T-cell (primary cell): ENCODE results near the gene LTO1. TPM values are rescaled to one million over a fixed set of nuclear protein-coding genes. Genes with fewer than 3 reads are reported as not detected.

ENCODE experiments used
- ATAC-seq, 4 experiments: fragments of 200-7000 bp in 3 of 4; fragments of 150-1000 bp in 1 of 4; cut with Tn5 transposase; replicated peaks in 1 of 4; 1 replicate in 3 of 4; 2 replicates in 1 of 4; pipeline ENCODE4 v1.10.0; 2021; ENCODE audit warnings: moderate library complexity in 3 of 4, mild to moderate bottlenecking in 2 of 4, moderate number of reproducible peaks in 1 of 4
- CTCF ChIA-PET, 2 donors: fragments of 300-600 bp; sonication (Branson Sonifier 250); formaldehyde crosslinking; loops; one replicate each; lab custom pipeline; 2022; ENCODE audit warnings: antibody characterized with exemption in 2 of 2; lab: Charles Lee
- POLR2A ChIA-PET, 2 donors: fragments of 300-600 bp; sonication (Branson Sonifier 250); formaldehyde crosslinking; loops; one replicate each; lab custom pipeline; 2022; ENCODE audit warnings: antibody characterized with exemption in 2 of 2; lab: Charles Lee
- DNase-seq, 35 experiments: peaks; one replicate each; pipeline versions ENCODE4 v3.0.0 to v3.0.0-alpha.2; 2013 to 2023
- H3K27ac ChIP-seq: one replicate; pipeline ENCODE4 v1.5.1; 2013; ENCODE audit warnings: low read length
- H3K27me3 ChIP-seq, 2 experiments: replicated peaks in 1 of 2; 1 replicate in 1 of 2; 2 replicates in 1 of 2; pipeline versions ENCODE4 v1.6.1 to v1.7.0; 2013; ENCODE audit warnings: low read length in 1 of 2, mixed read lengths in 1 of 2; ENCODE audit not compliant: control insufficient read depth in 2 of 2, insufficient read depth in 2 of 2; ENCODE audit errors: extremely low read depth in 1 of 2
- H3K36me3 ChIP-seq, 2 donors: 1 replicate in 1 of 2; 2 replicates in 1 of 2; pipeline versions ENCODE4 v1.6.1 to v1.7.0; 2013; ENCODE audit warnings: low read length in 1 of 2; ENCODE audit not compliant: control insufficient read depth in 2 of 2, insufficient read depth in 1 of 2; ENCODE audit errors: extremely low read depth in 1 of 2
- H3K4me1 ChIP-seq, 2 experiments: 1 replicate in 1 of 2; 2 replicates in 1 of 2; pipeline versions ENCODE4 v1.6.1 to v1.7.0; 2013; ENCODE audit warnings: low read length in 2 of 2, mixed read lengths in 1 of 2; ENCODE audit not compliant: insufficient read depth in 2 of 2, control insufficient read depth in 1 of 2; ENCODE audit errors: extremely low read depth in 1 of 2
- H3K4me3 ChIP-seq, 2 donors: 1 replicate in 1 of 2; 2 replicates in 1 of 2; pipeline versions ENCODE4 v1.5.1 to v1.7.0; 2013; ENCODE audit warnings: mild to moderate bottlenecking in 2 of 2, low read length in 1 of 2, moderate library complexity in 1 of 2; ENCODE audit not compliant: control insufficient read depth in 1 of 2; ENCODE audit errors: extremely low read depth in 1 of 2
- H3K9me3 ChIP-seq: 2 replicates; pipeline ENCODE4 v1.7.0; 2013
- H3K27ac Mint-ChIP-seq, 2 donors: one replicate each; pipeline ENCODE4 v1.8.0; 2020 to 2021; ENCODE audit warnings: mild to moderate bottlenecking in 2 of 2, mixed read lengths in 2 of 2
- H3K27me3 Mint-ChIP-seq, 2 donors: one replicate each; pipeline ENCODE4 v1.8.0; 2021 to 2022; ENCODE audit warnings: mixed read lengths in 2 of 2
- H3K36me3 Mint-ChIP-seq: one replicate; pipeline ENCODE4 v1.8.0; 2021; ENCODE audit warnings: mixed read lengths
- H3K4me1 Mint-ChIP-seq, 3 donors: one replicate each; pipeline ENCODE4 v1.8.0; 2020 to 2022; ENCODE audit warnings: mixed read lengths in 3 of 3, mild to moderate bottlenecking in 1 of 3
- H3K4me3 Mint-ChIP-seq, 3 donors: one replicate each; pipeline ENCODE4 v1.8.0; 2020 to 2022; ENCODE audit warnings: mild to moderate bottlenecking in 3 of 3, mixed read lengths in 3 of 3, moderate library complexity in 3 of 3
- H3K9me3 Mint-ChIP-seq, 3 donors: one replicate each; pipeline ENCODE4 v1.8.0; 2020 to 2022; ENCODE audit warnings: mixed read lengths in 3 of 3
- WGBS: methylation state at CpG from one replicate; pipeline ENCODE4 v1.1.5; 2013; ENCODE audit warnings: missing lambda C conversion rate; ENCODE audit not compliant: insufficient coverage; 5-methylcytosine and 5-hydroxymethylcytosine counted together
- total RNA-seq, 35 experiments: library from RNA in 6 of 35; stranded (reverse) in 6 of 35; fragments of 120-200 nt in 1 of 35; gene quantifications; one replicate each; pipeline versions ENCODE4 v1.2.1 to v1.2.4 and lab custom pipeline; 2013 to 2026

The LTO1 gene
- total RNA-seq, 5 donors from 2014 or later (not counting 1 experiment from before 2014, with no cell fraction given), result 31.8 to 64.2 (median 57.4) TPM

- Mint-ChIP-seq H3K4me3 (no peak overlapping the region), H3K27ac (no peak overlapping the region), H3K27me3 (no peaks in the 10 kb centered on the region), H3K4me1 (no peaks in the 10 kb centered on the region), H3K36me3 (no peaks in the 10 kb centered on the region), H3K9me3 (no peaks in the 10 kb centered on the region)
- POLR2A ChIA-PET, result no interaction called here
- 92% methylated on average over 32 of the region's 38 CpGs for WGBS
- Histone ChIP-seq H3K27me3 (no peaks in the 10 kb centered on the region), H3K27ac (no peak overlapping the region), H3K9me3 (no peaks in the 10 kb centered on the region), H3K36me3 (peaks cover 0 to 3% of the 10 kb centered on the region in 2 donors), H3K4me1 (no peaks in the 10 kb centered on the region), H3K4me3 (no peak overlapping the region)
- ATAC-seq, result no peak
- DNase-seq, result no peak
- CTCF ChIA-PET, result no interaction called here
Measured at GRCh38 chr11:69654001-69654659, 21.0 kb downstream of the LTO1 start.

GRCh38 chr11:69653406-69653960 is 21.7 kb downstream of the LTO1 start:
- Mint-ChIP-seq H3K4me1 (no peaks in the 10 kb centered on the region), H3K27me3 (no peaks in the 10 kb centered on the region), H3K27ac (no peak overlapping the region), H3K4me3 (no peak overlapping the region), H3K36me3 (no peaks in the 10 kb centered on the region), H3K9me3 (no peaks in the 10 kb centered on the region)
- POLR2A ChIA-PET, result no interaction called here
- 91% methylated on average over 8 of the region's 23 CpGs for WGBS
- DNase-seq (no peak), ATAC-seq (no peak)
- no peak overlapping the region for H3K27ac ChIP-seq
- no peaks in the 10 kb centered on the region for H3K36me3 ChIP-seq
- CTCF ChIA-PET, result no interaction called here
- H3K9me3 ChIP-seq, result no peaks in the 10 kb centered on the region
- no peaks in the 10 kb centered on the region for H3K4me1 ChIP-seq
- H3K4me3 ChIP-seq, result no peak overlapping the region
- H3K27me3 ChIP-seq, result no peaks in the 10 kb centered on the region

- DNase-seq, result no peak
- no peaks in the 10 kb centered on the region for H3K9me3 ChIP-seq
- ChIA-PET POLR2A (no interaction called here), CTCF (no interaction called here)
- H3K27ac ChIP-seq, result no peak overlapping the region
- H3K36me3 ChIP-seq, result no peaks in the 10 kb centered on the region
- H3K4me1 ChIP-seq, result no peaks in the 10 kb centered on the region
- H3K27me3 Mint-ChIP-seq, result no peaks in the 10 kb centered on the region
- ATAC-seq, result no peak
- peaks cover 0 to 4% of the 10 kb centered on the region in 2 experiments for H3K27me3 ChIP-seq
- H3K27ac Mint-ChIP-seq, result no peak overlapping the region
- H3K4me3 ChIP-seq, result no peak overlapping the region
- no peaks in the 10 kb centered on the region for H3K9me3 Mint-ChIP-seq
- no peaks in the 10 kb centered on the region for H3K36me3 Mint-ChIP-seq
- WGBS, result 92% methylated on average over 6 of the region's 11 CpGs
- H3K4me3 Mint-ChIP-seq, result no peak overlapping the region
- no peaks in the 10 kb centered on the region for H3K4me1 Mint-ChIP-seq
Measured at GRCh38 chr11:69652999-69653398, 22.2 kb downstream of the LTO1 start.

- CTCF ChIA-PET, result no interaction called here
- POLR2A ChIA-PET, result no interaction called here
- 100% methylated on average over 1 of the region's 15 CpGs for WGBS
- Histone ChIP-seq H3K36me3 (no peaks in the 10 kb centered on the region), H3K27ac (no peak overlapping the region), H3K4me3 (no peak overlapping the region), H3K4me1 (no peaks in the 10 kb centered on the region), H3K9me3 (no peaks in the 10 kb centered on the region), H3K27me3 (peaks cover 0 to 5% of the 10 kb centered on the region in 2 experiments)
- DNase-seq, result no peak
- Mint-ChIP-seq H3K36me3 (no peaks in the 10 kb centered on the region), H3K4me3 (no peak overlapping the region), H3K9me3 (no peaks in the 10 kb centered on the region), H3K27ac (no peak overlapping the region), H3K27me3 (no peaks in the 10 kb centered on the region), H3K4me1 (no peaks in the 10 kb centered on the region)
- ATAC-seq, result no peak
Measured at GRCh38 chr11:69651834-69652620, 23.1 kb downstream of the LTO1 start.

- 83% methylated on average over 5 of the region's 23 CpGs for WGBS
- H3K27ac Mint-ChIP-seq, result no peak overlapping the region
Measured at GRCh38 chr11:69650832-69651344, 24.3 kb downstream of the LTO1 start.

GRCh38 chr11:69650081-69650831 is 24.9 kb downstream of the LTO1 start:
- Mint-ChIP-seq H3K27ac (no peak overlapping the region), H3K4me3 (no peak overlapping the region), H3K4me1 (no peaks in the 10 kb centered on the region), H3K27me3 (no peaks in the 10 kb centered on the region), H3K36me3 (no peaks in the 10 kb centered on the region), H3K9me3 (no peaks in the 10 kb centered on the region)
- ATAC-seq (no peak), DNase-seq (no peak)
- H3K9me3 ChIP-seq, result no peaks in the 10 kb centered on the region
- ChIA-PET CTCF (interaction anchor here in 1 of 2 donors (0.6 kb wide), 1 partner anchor 557 kb away, joined by 3 read pairs; no protein-coding TSS in a partner anchor), POLR2A (no interaction called here)
- H3K27me3 ChIP-seq, result peaks cover 0 to 12% of the 10 kb centered on the region in 2 experiments
- 79% methylated on average over 24 of the region's 24 CpGs for WGBS
- no peaks in the 10 kb centered on the region for H3K36me3 ChIP-seq
- H3K4me1 ChIP-seq, result no peaks in the 10 kb centered on the region
- no peak overlapping the region for H3K4me3 ChIP-seq
- no peak overlapping the region for H3K27ac ChIP-seq

More at GRCh38 chr11:69650832-69651344, 24.3 kb downstream of the LTO1 start:
- Histone ChIP-seq H3K4me1 (no peaks in the 10 kb centered on the region), H3K27ac (no peak overlapping the region), H3K36me3 (no peaks in the 10 kb centered on the region), H3K9me3 (no peaks in the 10 kb centered on the region), H3K4me3 (no peak overlapping the region), H3K27me3 (peaks cover 0 to 10% of the 10 kb centered on the region in 2 experiments)
- CTCF ChIA-PET, result interaction anchor here in 1 of 2 donors (0.6 kb wide), 1 partner anchor 558 kb away, joined by 3 read pairs; no protein-coding TSS in a partner anchor
- no peaks in the 10 kb centered on the region for H3K36me3 Mint-ChIP-seq
- POLR2A ChIA-PET, result no interaction called here
- no peaks in the 10 kb centered on the region for H3K4me1 Mint-ChIP-seq
- H3K27me3 Mint-ChIP-seq, result no peaks in the 10 kb centered on the region
- no peak overlapping the region for H3K4me3 Mint-ChIP-seq
- ATAC-seq (no peak), DNase-seq (no peak)
- H3K9me3 Mint-ChIP-seq, result no peaks in the 10 kb centered on the region
